Loucy (cell line): ENCODE data around the gene TPSB2.

ENCODE experiments used
- EZH2phosphoT487 ChIP-seq: fragments of 200-600 bp; IDR thresholded peaks from 2 replicates; pipeline ENCODE4 v1.6.1; 2018; ENCODE audit warnings: antibody characterized with exemption, mild to moderate bottlenecking, moderate library complexity, borderline replicate concordance
- TF ChIP-seq, protein P1 (sequence below): fragments of 200-600 bp; sonication (generic); conservative IDR thresholded peaks from 2 replicates; pipeline ENCODE4 v1.5.1; 2014; ENCODE audit warnings: mild to moderate bottlenecking, antibody characterized with exemption, low read length

DNA sequence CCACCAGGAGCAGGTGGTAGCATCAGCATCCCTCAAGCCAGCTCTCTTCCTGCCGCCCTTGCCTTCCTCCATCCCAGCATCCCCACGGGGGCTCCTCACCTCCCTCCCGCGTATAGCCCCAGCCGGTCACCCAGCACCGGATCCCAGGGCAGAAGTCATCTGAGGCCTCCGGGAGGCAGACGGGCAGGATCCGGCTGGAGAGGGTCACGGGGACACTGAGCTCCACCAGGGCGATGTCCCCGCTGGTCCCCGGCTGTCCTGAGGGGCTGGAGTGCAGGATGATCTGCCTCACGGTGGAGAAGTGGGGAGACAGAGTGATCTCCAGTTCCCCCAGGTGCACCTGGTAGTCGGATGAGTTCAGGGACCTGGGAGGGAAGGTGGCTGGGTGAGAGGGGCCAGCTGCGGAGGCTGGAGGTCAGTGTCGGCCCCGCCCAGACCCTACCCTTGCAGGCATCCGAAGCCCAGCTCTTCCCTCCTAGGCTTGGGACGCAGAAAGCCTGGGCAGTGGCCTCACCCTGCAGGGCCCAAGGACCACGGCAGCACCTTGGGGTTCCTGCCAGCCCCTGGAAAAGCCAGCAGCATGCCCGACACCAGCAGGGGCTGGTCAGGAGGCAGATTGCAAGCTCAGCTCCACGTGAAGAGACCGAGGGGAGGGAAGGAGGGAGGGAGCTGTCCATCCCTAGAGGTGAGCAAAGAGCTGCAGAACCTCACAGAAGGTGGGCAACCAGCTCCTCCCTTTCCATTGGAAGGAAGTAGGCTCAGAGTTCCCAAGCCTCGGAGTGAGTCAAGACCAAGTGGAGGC lies 7.2 kb downstream of the TPSB2 start:
- TF ChIP-seq, protein P1, sequence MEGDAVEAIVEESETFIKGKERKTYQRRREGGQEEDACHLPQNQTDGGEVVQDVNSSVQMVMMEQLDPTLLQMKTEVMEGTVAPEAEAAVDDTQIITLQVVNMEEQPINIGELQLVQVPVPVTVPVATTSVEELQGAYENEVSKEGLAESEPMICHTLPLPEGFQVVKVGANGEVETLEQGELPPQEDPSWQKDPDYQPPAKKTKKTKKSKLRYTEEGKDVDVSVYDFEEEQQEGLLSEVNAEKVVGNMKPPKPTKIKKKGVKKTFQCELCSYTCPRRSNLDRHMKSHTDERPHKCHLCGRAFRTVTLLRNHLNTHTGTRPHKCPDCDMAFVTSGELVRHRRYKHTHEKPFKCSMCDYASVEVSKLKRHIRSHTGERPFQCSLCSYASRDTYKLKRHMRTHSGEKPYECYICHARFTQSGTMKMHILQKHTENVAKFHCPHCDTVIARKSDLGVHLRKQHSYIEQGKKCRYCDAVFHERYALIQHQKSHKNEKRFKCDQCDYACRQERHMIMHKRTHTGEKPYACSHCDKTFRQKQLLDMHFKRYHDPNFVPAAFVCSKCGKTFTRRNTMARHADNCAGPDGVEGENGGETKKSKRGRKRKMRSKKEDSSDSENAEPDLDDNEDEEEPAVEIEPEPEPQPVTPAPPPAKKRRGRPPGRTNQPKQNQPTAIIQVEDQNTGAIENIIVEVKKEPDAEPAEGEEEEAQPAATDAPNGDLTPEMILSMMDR = no peak
- no peak for TF ChIP-seq EZH2phosphoT487
